ENCODE results near the gene STUB1. TPM values are rescaled to one million over a fixed set of nuclear protein-coding genes. Genes with fewer than 3 reads are reported as not detected.

Gene STUB1
- total RNA-seq, 1 experiment from 2014 or later = 111 TPM

GRCh38 chr16:725041-725376 is 44.8 kb downstream of the STUB1 start:
- TF ChIP-seq CBX3 (IDR thresholded peaks at IDR 0.05; ENCODE audit: low read depth) = no peak
- no peak for TF ChIP-seq JUND (IDR thresholded peaks at IDR 0.05)
- TF ChIP-seq TCF7L2 (IDR thresholded peaks at IDR 0.05; ENCODE audit: borderline replicate concordance, extremely low read depth, insufficient read depth, insufficient read length) = no peak
- TF ChIP-seq FOSL1 (IDR thresholded peaks at IDR 0.05; ENCODE audit: low read depth) = no peak
- no peak for TF ChIP-seq REST (IDR thresholded peaks at IDR 0.05; ENCODE audit: low read depth)
- TF ChIP-seq POLR2AphosphoS5 (IDR thresholded peaks at IDR 0.05; ENCODE audit: low read depth, low read length) = no peak
- no peak for TF ChIP-seq EZH2 (IDR thresholded peaks at IDR 0.05)
- no peak for TF ChIP-seq EGR1 (IDR thresholded peaks at IDR 0.05; ENCODE audit: low read depth)
- no peak for TF ChIP-seq SIN3A (IDR thresholded peaks at IDR 0.05; ENCODE audit: low read depth)
- TF ChIP-seq ZFX (IDR thresholded peaks at IDR 0.05) = no peak
- peaks cover 24% of the 10 kb centered on the region; the same call in 1 of the 2 replicates for H3K79me2 ChIP-seq (ENCODE audit: insufficient read depth, low read length)
- DNase-seq (ENCODE audit: low read depth, low spot score) (no peak), ATAC-seq (no peak)
- intact Hi-C loops (cut with micrococcal nuclease) = no loop called here
- CTCF ChIA-PET = interaction anchor here (1.0 to 2.6 kb wide), 2 partner anchors 12 to 16 kb away, joined by 3 to 11 read pairs; no protein-coding TSS in a partner anchor
- H3K9me3 ChIP-seq (ENCODE audit: control insufficient read depth in 1 of 2, insufficient read depth in 1 of 2, low read depth in 1 of 2, low read length in 2 of 2) = no peaks in the 10 kb centered on the region
- no peaks in the 10 kb centered on the region for H4K20me1 ChIP-seq (ENCODE audit: insufficient read depth)
- H3K27ac ChIP-seq (ENCODE audit: low read depth, low read length) = no peak overlapping the region
- no peaks in the 10 kb centered on the region for H3K27me3 ChIP-seq (ENCODE audit: insufficient read depth, low read length)
- POLR2A ChIA-PET = interaction anchor here (3.0 kb wide), 1 partner anchor 10 kb away, joined by 20 read pairs; the partner anchor contains the start of gene METRN
- no peaks in the 10 kb centered on the region for H3K9me2 ChIP-seq (ENCODE audit: insufficient read depth)
- RAD21 ChIA-PET (ENCODE audit: low non-redundant PET in 1 of 2, low total read pairs in 2 of 2, uncharacterized antibody in 2 of 2, unreplicated experiment in 2 of 2) = interaction anchor here in 1 of 2 experiments (0.5 kb wide), 1 partner anchor 12 kb away, joined by 4 read pairs; no protein-coding TSS in a partner anchor
- H3K4me1 ChIP-seq (ENCODE audit: control insufficient read depth in 1 of 2, insufficient read depth in 2 of 2, low read length in 2 of 2) = peaks cover 11 to 56% of the 10 kb centered on the region in 2 experiments
- no peak overlapping the region for H3K4me2 ChIP-seq (ENCODE audit: low read length)
- no peak overlapping the region for H2AFZ ChIP-seq (ENCODE audit: low read depth, low read length, poor library complexity, severe bottlenecking)
- no TSS peak for BruUV-seq (replicated peaks)
- no peak overlapping the region for H3K4me3 ChIP-seq (replicated peaks in 1 of 2; ENCODE audit: low read depth in 1 of 2, low read length in 2 of 2)
- no peak overlapping the region for H3K9ac ChIP-seq (ENCODE audit: low read length)
- no peaks in the 10 kb centered on the region for H3K36me3 ChIP-seq (ENCODE audit: control insufficient read depth in 1 of 2, insufficient read depth in 2 of 2, low read length in 2 of 2)
